HCT116 (cell line): ENCODE measurements around the gene PHGDH. TPM values are rescaled to one million over a fixed set of nuclear protein-coding genes. Genes with fewer than 3 reads are reported as not detected.

Experiments used
- ATAC-seq: fragments of 200-7000 bp; cut with Tn5 transposase; 2 replicates; pipeline ENCODE4 v1.9.1; 2020; ENCODE audit warnings: mild to moderate bottlenecking, moderate library complexity
- BruUV-seq: library from RNA; stranded (reverse); fragments of 400-500 nt; replicated peaks from 2 replicates; lab custom pipeline; 2021; lab: Mats Ljungman, UMichigan
- CTCF ChIA-PET: fragments of 300-600 bp; sonication (Branson Sonifier 250); formaldehyde crosslinking; loops from one replicate; lab custom pipeline; 2021; ENCODE audit warnings: antibody characterized with exemption; lab: Charles Lee
- POLR2A ChIA-PET: fragments of 300-600, 350-600 bp; sonication (Branson Sonifier 250); formaldehyde crosslinking; loops from one replicate; lab custom pipeline; 2021; ENCODE audit warnings: antibody characterized with exemption; lab: Charles Lee
- RAD21 ChIA-PET, 2 experiments: fragments of 300-600 bp; sonication (Branson Sonifier 250); formaldehyde crosslinking; loops; one replicate each; lab custom pipeline; 2023; ENCODE audit warnings: low total read pairs in 2 of 2; ENCODE audit not compliant: uncharacterized antibody in 2 of 2, unreplicated experiment in 2 of 2, low non-redundant PET in 1 of 2; lab: Charles Lee
- DNase-seq: peaks from one replicate; pipeline ENCODE4 v3.0.0-alpha.2; 2010; ENCODE audit warnings: low read depth, low spot score
- H2AFZ ChIP-seq: fragments of 200-600 bp; shearing (Covaris generic), sonication (generic); 2 replicates; pipeline ENCODE4 v1.6.1; 2017; ENCODE audit warnings: low read depth, mixed run types, mixed read lengths, antibody characterized with exemption, low read length; ENCODE audit not compliant: poor library complexity, severe bottlenecking
- H3K27ac ChIP-seq: 2 replicates; pipeline ENCODE4 v1.5.1; 2012; ENCODE audit warnings: low read depth, low read length
- H3K27me3 ChIP-seq: fragments of 200-600 bp; sonication (generic); 2 replicates; pipeline ENCODE4 v1.6.1; 2016; ENCODE audit warnings: mixed run types, low read length, mixed read lengths; ENCODE audit not compliant: insufficient read depth
- H3K36me3 ChIP-seq, 2 experiments: fragments of 200-500 bp in 1 of 2; fragments of 200-600 bp in 1 of 2; sonication (Bioruptor generic) in 1 of 2; sonication (generic) in 1 of 2; 2 replicates each; pipeline versions ENCODE4 v1.5.1 to v1.6.1; 2014 to 2016; ENCODE audit warnings: low read length in 2 of 2, inconsistent platforms in 1 of 2, mixed read lengths in 1 of 2, mixed run types in 1 of 2; ENCODE audit not compliant: insufficient read depth in 2 of 2, control insufficient read depth in 1 of 2
- H3K4me1 ChIP-seq, 2 experiments: fragments of 200-600 bp in 1 of 2; sonication (generic) in 1 of 2; 2 replicates each; pipeline versions ENCODE4 v1.5.1 to v1.6.1; 2012 to 2017; ENCODE audit warnings: low read length in 2 of 2, inconsistent platforms in 1 of 2, mild to moderate bottlenecking in 1 of 2, mixed read lengths in 1 of 2, mixed run types in 1 of 2, moderate library complexity in 1 of 2; ENCODE audit not compliant: insufficient read depth in 2 of 2, control insufficient read depth in 1 of 2
- H3K4me2 ChIP-seq: fragments of 200-600 bp; sonication (generic); 2 replicates; pipeline ENCODE4 v1.6.1; 2017; ENCODE audit warnings: mixed run types, low read length, mixed read lengths
- H3K4me3 ChIP-seq, 2 experiments: fragments of 200-600 bp in 1 of 2; sonication (generic) in 1 of 2; replicated peaks in 1 of 2; 2 replicates each; pipeline ENCODE4 v1.5.1; 2011 to 2016; ENCODE audit warnings: low read length in 2 of 2, control low read depth in 1 of 2, low read depth in 1 of 2, mild to moderate bottlenecking in 1 of 2, mixed read lengths in 1 of 2, mixed run types in 1 of 2
- H3K79me2 ChIP-seq: fragments of 200-600 bp; sonication (generic); 2 replicates; pipeline ENCODE4 v1.6.1; 2017; ENCODE audit warnings: mild to moderate bottlenecking, mixed run types, low read length, moderate library complexity, mixed read lengths; ENCODE audit not compliant: insufficient read depth
- H3K9ac ChIP-seq: fragments of 200-600 bp; sonication (generic); 2 replicates; pipeline ENCODE4 v1.6.1; 2016; ENCODE audit warnings: low read length, mixed read lengths
- H3K9me2 ChIP-seq: fragments of 200-600 bp; sonication (generic), shearing (Covaris generic); 2 replicates; pipeline ENCODE4 v1.6.1; 2017; ENCODE audit warnings: mixed run types, mild to moderate bottlenecking, moderate library complexity; ENCODE audit not compliant: insufficient read depth
- H3K9me3 ChIP-seq, 2 experiments: fragments of 200-500 bp in 1 of 2; fragments of 200-600 bp in 1 of 2; sonication (Bioruptor generic) in 1 of 2; sonication (generic) in 1 of 2; 2 replicates each; pipeline ENCODE4 v1.6.1; 2014 to 2017; ENCODE audit warnings: low read length in 2 of 2, mixed read lengths in 2 of 2, inconsistent platforms in 1 of 2, low read depth in 1 of 2, mild to moderate bottlenecking in 1 of 2, mixed run types in 1 of 2, moderate library complexity in 1 of 2; ENCODE audit not compliant: control insufficient read depth in 1 of 2, insufficient read depth in 1 of 2
- H4K20me1 ChIP-seq: fragments of 200-600 bp; sonication (generic), shearing (Covaris generic); 2 replicates; pipeline ENCODE4 v1.6.1; 2017; ENCODE audit warnings: mixed run types, mild to moderate bottlenecking, moderate library complexity; ENCODE audit not compliant: insufficient read depth
- EGR1 ChIP-seq: IDR thresholded peaks from 2 replicates; pipeline ENCODE4 v1.6.1; 2012; ENCODE audit warnings: low read depth
- ELF1 ChIP-seq: IDR thresholded peaks from 2 replicates; pipeline ENCODE4 v1.6.1; 2012; ENCODE audit warnings: low read depth, borderline replicate concordance
- EZH2phosphoT487 ChIP-seq: fragments of 200-600 bp; IDR thresholded peaks from 2 replicates; pipeline ENCODE4 v1.6.1; 2018; ENCODE audit warnings: antibody characterized with exemption, borderline replicate concordance
- JUND ChIP-seq: IDR thresholded peaks from 2 replicates; pipeline ENCODE4 v1.6.1; 2012
- MAX ChIP-seq: IDR thresholded peaks from 2 replicates; pipeline ENCODE4 v1.6.1; 2012
- SIN3A ChIP-seq: IDR thresholded peaks from 2 replicates; pipeline ENCODE4 v1.6.1; 2012; ENCODE audit warnings: low read depth
- SP1 ChIP-seq: IDR thresholded peaks from 2 replicates; pipeline ENCODE4 v1.6.1; 2012; ENCODE audit warnings: low read depth
- SRF ChIP-seq: IDR thresholded peaks from 2 replicates; pipeline ENCODE4 v1.6.1; 2012; ENCODE audit warnings: low read depth
- TCF7L2 ChIP-seq: IDR thresholded peaks from 2 replicates; pipeline ENCODE4 v1.7.0; 2011; ENCODE audit warnings: borderline replicate concordance, inconsistent platforms; ENCODE audit not compliant: insufficient read depth, insufficient read length; ENCODE audit errors: extremely low read depth
- YY1 ChIP-seq: IDR thresholded peaks from 2 replicates; pipeline ENCODE4 v1.6.1; 2011; ENCODE audit warnings: low read length, low read depth, moderate library complexity, mild to moderate bottlenecking; ENCODE audit not compliant: insufficient replicate concordance; ENCODE audit errors: extremely low read depth
- ZNF274 ChIP-seq: fragments of 200-500 bp; sonication (Bioruptor generic); IDR thresholded peaks from 2 replicates; pipeline ENCODE4 v1.6.1; 2014; ENCODE audit warnings: mild to moderate bottlenecking, low read depth, low read length, inconsistent platforms
- intact Hi-C: fragments of 100-400 bp; cut with micrococcal nuclease; formaldehyde crosslinking; loops from 2 replicates; pipeline ENCODE4 v1.10.0; 2022
- total RNA-seq: library from RNA; stranded (reverse); gene quantifications from one replicate; pipeline ENCODE4 v1.2.1, GENCODE V29; 2021; ENCODE audit not compliant: unreplicated experiment

Gene PHGDH
- total RNA-seq, 1 experiment from 2014 or later = 187 TPM

- no peaks in the 10 kb centered on the region for H3K27me3 ChIP-seq
- no peak for ATAC-seq
- ChIA-PET POLR2A (no interaction called here), CTCF (no interaction called here)
- no peaks in the 10 kb centered on the region; a peak in 1 of 4 replicates for H3K36me3 ChIP-seq
- H3K79me2 ChIP-seq = peaks cover 22% of the 10 kb centered on the region
- DNase-seq = no peak
- H3K4me1 ChIP-seq = peaks cover 16 to 18% of the 10 kb centered on the region in 2 experiments
- H3K4me2 ChIP-seq = no peak overlapping the region
- no peaks in the 10 kb centered on the region for H3K9me3 ChIP-seq
- no peak overlapping the region for H3K4me3 ChIP-seq
- H3K9me2 ChIP-seq = no peaks in the 10 kb centered on the region
- no TSS peak for BruUV-seq
- intact Hi-C loops = no loop called here
- no peak overlapping the region for H2AFZ ChIP-seq
- TF ChIP-seq SRF = no peak
- TF ChIP-seq JUND = no peak
- no peak for TF ChIP-seq EGR1
- no peak for TF ChIP-seq ZNF274
- no peak for TF ChIP-seq SP1
- no peak for TF ChIP-seq MAX
- no peak for TF ChIP-seq YY1
- TF ChIP-seq TCF7L2 = no peak
- TF ChIP-seq SIN3A = no peak
- no peak for TF ChIP-seq EZH2phosphoT487
- TF ChIP-seq, all 23 proteins: peak for 0
- RAD21 ChIA-PET = no interaction called here
- no peaks in the 10 kb centered on the region for H4K20me1 ChIP-seq
- no peak overlapping the region for H3K9ac ChIP-seq
- no peak overlapping the region for H3K27ac ChIP-seq
These were observed 3.8 kb downstream of the PHGDH start for GRCh38 chr1:119715542-119715941.

GRCh38 chr1:119718409-119718808 is 6.7 kb downstream of the PHGDH start:
- CTCF ChIA-PET = no interaction called here
- TF ChIP-seq ELF1 (no peak), SRF (no peak)
- TF ChIP-seq, all 23 proteins: peak for 0
- no peak overlapping the region for H2AFZ ChIP-seq
- no peak for ATAC-seq
- no peaks in the 10 kb centered on the region for H4K20me1 ChIP-seq
- no peak for DNase-seq
- H3K9ac ChIP-seq = no peak overlapping the region
- intact Hi-C loops = no loop called here
- no peaks in the 10 kb centered on the region for H3K9me2 ChIP-seq
- ChIA-PET RAD21 (no interaction called here), POLR2A (no interaction called here)
- H3K27ac ChIP-seq = no peak overlapping the region
- no peaks in the 10 kb centered on the region for H3K9me3 ChIP-seq
- no peaks in the 10 kb centered on the region for H3K27me3 ChIP-seq
- no TSS peak for BruUV-seq
- peaks cover 22% of the 10 kb centered on the region; the same call in 1 of the 2 replicates for H3K79me2 ChIP-seq
- no peak overlapping the region for H3K4me3 ChIP-seq
- no peak overlapping the region for H3K4me2 ChIP-seq
- H3K4me1 ChIP-seq = peaks cover 5 to 11% of the 10 kb centered on the region in 2 experiments
- H3K36me3 ChIP-seq = peaks cover 0 to 4% of the 10 kb centered on the region in 2 experiments; a peak in 3 of 4 replicates
